ENCODE measurements around the gene HDAC11. TPM values are rescaled to one million over a fixed set of nuclear protein-coding genes. Genes with fewer than 3 reads are reported as not detected.

Gene HDAC11
- total and polyA plus RNA-seq, 2 of the 13 experiments (the other 11 are each of a cell fraction or from before 2014, with no cell fraction given) = 13.7 to 33.1 TPM

DNA sequence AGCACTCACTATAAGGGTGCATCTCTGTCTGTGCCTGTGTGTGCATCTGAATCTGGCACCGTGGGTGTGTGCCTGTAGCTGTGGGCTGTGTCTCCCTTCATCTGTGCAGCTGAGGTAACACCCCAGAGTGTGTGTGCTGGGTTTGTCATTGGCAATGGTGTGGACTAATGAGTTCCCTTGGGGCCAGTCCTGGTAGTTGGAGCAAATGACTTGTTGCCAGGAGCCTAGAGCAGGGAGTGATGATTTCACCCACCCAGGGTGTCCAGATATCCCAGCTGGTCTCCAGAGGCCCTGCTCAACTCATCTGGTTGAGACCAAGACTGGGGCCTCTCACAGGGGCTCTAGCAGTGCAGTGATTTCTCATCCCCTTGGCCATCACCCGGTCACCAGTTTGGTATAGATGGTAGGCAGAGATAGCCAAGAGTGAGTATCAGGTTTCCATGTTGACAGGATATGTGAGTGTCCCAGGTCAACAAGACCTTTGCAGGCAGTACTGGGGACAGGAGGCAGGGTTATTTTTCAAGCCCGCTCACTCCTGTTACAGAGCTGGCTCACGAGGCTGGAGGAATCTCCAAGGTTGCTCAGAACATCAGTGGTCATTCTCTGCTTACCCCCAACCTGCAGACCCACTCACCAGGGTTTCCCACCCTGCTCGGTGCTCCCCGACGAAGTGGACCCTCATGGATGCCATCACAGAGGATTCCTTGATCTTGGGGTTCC is 4.1 kb upstream of the HDAC11 start:
- peak overlapping the region; percentile 74 for H3K27ac ChIP-seq (ENCODE audit: extremely low read length, insufficient read depth, low read length)
- H3K36me3 ChIP-seq (replicated peaks in 1 of 2; ENCODE audit: control insufficient read depth in 1 of 2, insufficient read depth in 2 of 2, low read length in 2 of 2) = no peaks in the 10 kb centered on the region
- POLR2A ChIA-PET = interaction anchor here (1.3 kb wide), 1 partner anchor 24 kb away, joined by 4 read pairs; no protein-coding TSS in a partner anchor
- H3K79me2 ChIP-seq (ENCODE audit: insufficient read depth, low read length) = peaks cover 7% of the 10 kb centered on the region
- BruUV-seq (replicated peaks) = no TSS peak
- H3K4me2 ChIP-seq (ENCODE audit: low read depth, low read length) = peak overlapping the region; percentile 68
- peak overlapping the region in 1 of 3 experiments; percentile 23; a peak in 2 of 6 replicates for H3K4me3 ChIP-seq (replicated peaks in 1 of 3; ENCODE audit: insufficient read depth in 1 of 3, low read depth in 2 of 3, low read length in 3 of 3)
- H3K4me1 ChIP-seq (ENCODE audit: insufficient read depth, low read length) = peaks cover 85% of the 10 kb centered on the region
- CTCF ChIA-PET (ENCODE audit: low intra/inter-chr PET ratio, low total read pairs) = interaction anchor here (1.3 kb wide), 1 partner anchor 14 kb away, joined by 7 read pairs; no protein-coding TSS in a partner anchor
- WGBS (ENCODE audit: low lambda C conversion rate) = 33% methylated on average over 3 of the region's 7 CpGs
- H3K9ac ChIP-seq (ENCODE audit: insufficient read depth, low read depth, low read length) = peak overlapping the region; percentile 49
- no peaks in the 10 kb centered on the region for H3K9me3 ChIP-seq (ENCODE audit: low read length)
- ATAC-seq = peak; percentile 71
- FAIRE-seq = peak; percentile 48
- no peaks in the 10 kb centered on the region for H4K20me1 ChIP-seq (ENCODE audit: insufficient read depth, low read length)
- peak; percentile 90 for DNase-seq (ENCODE audit: low spot score)
- H3K27me3 ChIP-seq (ENCODE audit: control insufficient read depth in 1 of 2, insufficient read depth in 2 of 2, low read length in 2 of 2) = no peaks in the 10 kb centered on the region; a peak in 1 of 5 replicates
- intact Hi-C loops (cut with micrococcal nuclease; ENCODE audit: unreplicated experiment) = no loop called here
- in situ Hi-C loops (cut with HindIII; ENCODE audit: extremely low pct_ligation_motif_present, low pct_unique_long_range_greater_than_20kb) = no loop called here
- H2AFZ ChIP-seq (ENCODE audit: low read length) = no peak overlapping the region
- TF ChIP-seq MAZ (IDR thresholded peaks at IDR 0.05; ENCODE audit: borderline replicate concordance, low read depth, low read length) (no peak), MAZ (CRISPR knock-in tag; IDR thresholded peaks at IDR 0.05; ENCODE audit: low read depth) (no peak), FOSL1 (CRISPR knock-in tag; IDR thresholded peaks at IDR 0.05; ENCODE audit: borderline replicate concordance) (no peak), ZC3H4 (CRISPR knock-in tag; IDR thresholded peaks at IDR 0.05; ENCODE audit: borderline replicate concordance) (no peak), KDM1A (CRISPR knock-in tag; IDR thresholded peaks at IDR 0.05) (peak; percentile 85), NKX3-1 (CRISPR knock-in tag; IDR thresholded peaks at IDR 0.05) (no peak), PHF20 (CRISPR knock-in tag; IDR thresholded peaks at IDR 0.05) (peak; percentile 49; the same call in 1 of the 2 replicates), ZNF879 (CRISPR knock-in tag; IDR thresholded peaks at IDR 0.05) (no peak), SNAI1 (CRISPR knock-in tag; IDR thresholded peaks at IDR 0.05; ENCODE audit: borderline replicate concordance) (no peak)
- TF ChIP-seq, protein P1, sequence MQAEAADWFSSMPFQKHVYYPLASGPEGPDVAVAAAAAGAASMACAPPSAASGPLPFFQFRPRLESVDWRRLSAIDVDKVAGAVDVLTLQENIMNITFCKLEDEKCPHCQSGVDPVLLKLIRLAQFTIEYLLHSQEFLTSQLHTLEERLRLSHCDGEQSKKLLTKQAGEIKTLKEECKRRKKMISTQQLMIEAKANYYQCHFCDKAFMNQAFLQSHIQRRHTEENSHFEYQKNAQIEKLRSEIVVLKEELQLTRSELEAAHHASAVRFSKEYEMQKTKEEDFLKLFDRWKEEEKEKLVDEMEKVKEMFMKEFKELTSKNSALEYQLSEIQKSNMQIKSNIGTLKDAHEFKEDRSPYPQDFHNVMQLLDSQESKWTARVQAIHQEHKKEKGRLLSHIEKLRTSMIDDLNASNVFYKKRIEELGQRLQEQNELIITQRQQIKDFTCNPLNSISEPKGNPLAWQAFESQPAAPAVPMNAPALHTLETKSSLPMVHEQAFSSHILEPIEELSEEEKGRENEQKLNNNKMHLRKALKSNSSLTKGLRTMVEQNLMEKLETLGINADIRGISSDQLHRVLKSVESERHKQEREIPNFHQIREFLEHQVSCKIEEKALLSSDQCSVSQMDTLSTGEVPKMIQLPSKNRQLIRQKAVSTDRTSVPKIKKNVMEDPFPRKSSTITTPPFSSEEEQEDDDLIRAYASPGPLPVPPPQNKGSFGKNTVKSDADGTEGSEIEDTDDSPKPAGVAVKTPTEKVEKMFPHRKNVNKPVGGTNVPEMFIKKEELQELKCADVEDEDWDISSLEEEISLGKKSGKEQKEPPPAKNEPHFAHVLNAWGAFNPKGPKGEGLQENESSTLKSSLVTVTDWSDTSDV (CRISPR knock-in tag; IDR thresholded peaks at IDR 0.05) = no peak
- TF ChIP-seq, protein P2, sequence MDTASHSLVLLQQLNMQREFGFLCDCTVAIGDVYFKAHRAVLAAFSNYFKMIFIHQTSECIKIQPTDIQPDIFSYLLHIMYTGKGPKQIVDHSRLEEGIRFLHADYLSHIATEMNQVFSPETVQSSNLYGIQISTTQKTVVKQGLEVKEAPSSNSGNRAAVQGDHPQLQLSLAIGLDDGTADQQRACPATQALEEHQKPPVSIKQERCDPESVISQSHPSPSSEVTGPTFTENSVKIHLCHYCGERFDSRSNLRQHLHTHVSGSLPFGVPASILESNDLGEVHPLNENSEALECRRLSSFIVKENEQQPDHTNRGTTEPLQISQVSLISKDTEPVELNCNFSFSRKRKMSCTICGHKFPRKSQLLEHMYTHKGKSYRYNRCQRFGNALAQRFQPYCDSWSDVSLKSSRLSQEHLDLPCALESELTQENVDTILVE (CRISPR knock-in tag; IDR thresholded peaks at IDR 0.05) = peak; percentile 53; the same call in 1 of the 2 replicates
- TF ChIP-seq, protein P3, sequence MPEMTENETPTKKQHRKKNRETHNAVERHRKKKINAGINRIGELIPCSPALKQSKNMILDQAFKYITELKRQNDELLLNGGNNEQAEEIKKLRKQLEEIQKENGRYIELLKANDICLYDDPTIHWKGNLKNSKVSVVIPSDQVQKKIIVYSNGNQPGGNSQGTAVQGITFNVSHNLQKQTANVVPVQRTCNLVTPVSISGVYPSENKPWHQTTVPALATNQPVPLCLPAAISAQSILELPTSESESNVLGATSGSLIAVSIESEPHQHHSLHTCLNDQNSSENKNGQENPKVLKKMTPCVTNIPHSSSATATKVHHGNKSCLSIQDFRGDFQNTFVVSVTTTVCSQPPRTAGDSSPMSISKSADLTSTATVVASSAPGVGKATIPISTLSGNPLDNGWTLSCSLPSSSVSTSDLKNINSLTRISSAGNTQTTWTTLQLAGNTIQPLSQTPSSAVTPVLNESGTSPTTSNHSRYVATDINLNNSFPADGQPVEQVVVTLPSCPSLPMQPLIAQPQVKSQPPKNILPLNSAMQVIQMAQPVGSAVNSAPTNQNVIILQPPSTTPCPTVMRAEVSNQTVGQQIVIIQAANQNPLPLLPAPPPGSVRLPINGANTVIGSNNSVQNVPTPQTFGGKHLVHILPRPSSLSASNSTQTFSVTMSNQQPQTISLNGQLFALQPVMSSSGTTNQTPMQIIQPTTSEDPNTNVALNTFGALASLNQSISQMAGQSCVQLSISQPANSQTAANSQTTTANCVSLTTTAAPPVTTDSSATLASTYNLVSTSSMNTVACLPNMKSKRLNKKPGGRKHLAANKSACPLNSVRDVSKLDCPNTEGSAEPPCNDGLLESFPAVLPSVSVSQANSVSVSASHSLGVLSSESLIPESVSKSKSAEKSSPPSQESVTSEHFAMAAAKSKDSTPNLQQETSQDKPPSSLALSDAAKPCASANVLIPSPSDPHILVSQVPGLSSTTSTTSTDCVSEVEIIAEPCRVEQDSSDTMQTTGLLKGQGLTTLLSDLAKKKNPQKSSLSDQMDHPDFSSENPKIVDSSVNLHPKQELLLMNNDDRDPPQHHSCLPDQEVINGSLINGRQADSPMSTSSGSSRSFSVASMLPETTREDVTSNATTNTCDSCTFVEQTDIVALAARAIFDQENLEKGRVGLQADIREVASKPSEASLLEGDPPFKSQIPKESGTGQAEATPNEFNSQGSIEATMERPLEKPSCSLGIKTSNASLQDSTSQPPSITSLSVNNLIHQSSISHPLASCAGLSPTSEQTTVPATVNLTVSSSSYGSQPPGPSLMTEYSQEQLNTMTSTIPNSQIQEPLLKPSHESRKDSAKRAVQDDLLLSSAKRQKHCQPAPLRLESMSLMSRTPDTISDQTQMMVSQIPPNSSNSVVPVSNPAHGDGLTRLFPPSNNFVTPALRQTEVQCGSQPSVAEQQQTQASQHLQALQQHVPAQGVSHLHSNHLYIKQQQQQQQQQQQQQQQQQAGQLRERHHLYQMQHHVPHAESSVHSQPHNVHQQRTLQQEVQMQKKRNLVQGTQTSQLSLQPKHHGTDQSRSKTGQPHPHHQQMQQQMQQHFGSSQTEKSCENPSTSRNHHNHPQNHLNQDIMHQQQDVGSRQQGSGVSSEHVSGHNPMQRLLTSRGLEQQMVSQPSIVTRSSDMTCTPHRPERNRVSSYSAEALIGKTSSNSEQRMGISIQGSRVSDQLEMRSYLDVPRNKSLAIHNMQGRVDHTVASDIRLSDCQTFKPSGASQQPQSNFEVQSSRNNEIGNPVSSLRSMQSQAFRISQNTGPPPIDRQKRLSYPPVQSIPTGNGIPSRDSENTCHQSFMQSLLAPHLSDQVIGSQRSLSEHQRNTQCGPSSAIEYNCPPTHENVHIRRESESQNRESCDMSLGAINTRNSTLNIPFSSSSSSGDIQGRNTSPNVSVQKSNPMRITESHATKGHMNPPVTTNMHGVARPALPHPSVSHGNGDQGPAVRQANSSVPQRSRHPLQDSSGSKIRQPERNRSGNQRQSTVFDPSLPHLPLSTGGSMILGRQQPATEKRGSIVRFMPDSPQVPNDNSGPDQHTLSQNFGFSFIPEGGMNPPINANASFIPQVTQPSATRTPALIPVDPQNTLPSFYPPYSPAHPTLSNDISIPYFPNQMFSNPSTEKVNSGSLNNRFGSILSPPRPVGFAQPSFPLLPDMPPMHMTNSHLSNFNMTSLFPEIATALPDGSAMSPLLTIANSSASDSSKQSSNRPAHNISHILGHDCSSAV (CRISPR knock-in tag; IDR thresholded peaks at IDR 0.05; ENCODE audit: borderline replicate concordance) = no peak

All from HepG2 (cell line).